Kidney epithelial cell (primary cell): ENCODE data around the gene AGO4. TPM values are rescaled to one million over a fixed set of nuclear protein-coding genes. Genes with fewer than 3 reads are reported as not detected.
"Not testable (repeated sequence)": the region's sequence is repeated elsewhere in the genome, so short reads cannot be mapped to it uniquely, and the experiment has no call there.

Experiments
- DNase-seq: peaks from one replicate; pipeline ENCODE4 v3.0.0-alpha.2; 2010; ENCODE audit warnings: low read depth
- H3K27me3 ChIP-seq: 2 replicates; pipeline ENCODE4 v1.6.0; 2011; ENCODE audit warnings: low read length; ENCODE audit not compliant: control insufficient read depth, insufficient read depth
- H3K36me3 ChIP-seq: 2 replicates; pipeline ENCODE4 v1.5.1; 2011; ENCODE audit warnings: low read length; ENCODE audit not compliant: control insufficient read depth, insufficient read depth
- H3K4me3 ChIP-seq: 2 replicates; pipeline ENCODE4 v1.5.1; 2011; ENCODE audit warnings: low read depth, mild to moderate bottlenecking, control low read depth, low read length
- CTCF ChIP-seq: IDR thresholded peaks from 2 replicates; pipeline ENCODE4 v1.5.1; 2011; ENCODE audit warnings: mild to moderate bottlenecking, moderate library complexity, low read length, control low read depth, inconsistent platforms; ENCODE audit not compliant: insufficient read depth, poor library complexity, severe bottlenecking
- total RNA-seq: library from RNA; depleted of rRNA; stranded (reverse); fragments of >200 nt; gene quantifications from 2 replicates; pipeline ENCODE4 v1.2.3, GENCODE V29; 2015

AGO4 gene
- total RNA-seq, 1 donor from 2014 or later = 14.0 TPM

- no peak for DNase-seq
Measured at GRCh38 chr1:35885961-35886558, 78.2 kb downstream of the AGO4 start.

GRCh38 chr1:35886577-35887431, 79.0 kb downstream of the AGO4 start:
- Histone ChIP-seq H3K36me3 (no peaks in the 10 kb centered on the region), H3K27me3 (no peaks in the 10 kb centered on the region), H3K4me3 (no peak overlapping the region)
- DNase-seq = no peak
- no peak for TF ChIP-seq CTCF

More at GRCh38 chr1:35885961-35886558, 78.2 kb downstream of the AGO4 start:
- Histone ChIP-seq H3K36me3 (no peaks in the 10 kb centered on the region), H3K27me3 (no peaks in the 10 kb centered on the region), H3K4me3 (no peak overlapping the region)
- TF ChIP-seq CTCF = no peak

- Histone ChIP-seq H3K27me3 (no peaks in the 10 kb centered on the region), H3K4me3 (no peak overlapping the region), H3K36me3 (no peaks in the 10 kb centered on the region)
- no peak for TF ChIP-seq CTCF
- DNase-seq = no peak
Measured at GRCh38 chr1:35887508-35887907, 79.7 kb downstream of the AGO4 start.

- no peak for TF ChIP-seq CTCF
- Histone ChIP-seq H3K27me3 (no peaks in the 10 kb centered on the region), H3K36me3 (no peaks in the 10 kb centered on the region), H3K4me3 (no peak overlapping the region)
- DNase-seq = no peak
Measured at GRCh38 chr1:35888255-35888654, 80.4 kb downstream of the AGO4 start.

GRCh38 chr1:35888981-35889380, 81.2 kb downstream of the AGO4 start:
- not testable (repeated sequence) for H3K27me3 ChIP-seq, H3K36me3 ChIP-seq, H3K4me3 ChIP-seq, DNase-seq

- Histone ChIP-seq H3K36me3 (peaks cover 2% of the 10 kb centered on the region), H3K4me3 (no peak overlapping the region), H3K27me3 (no peaks in the 10 kb centered on the region)
- TF ChIP-seq CTCF = no peak
- DNase-seq = no peak
Measured at GRCh38 chr1:35893051-35893879, 85.4 kb downstream of the AGO4 start.
